Left renal cortex interstitium (tissue), 4 donors: ENCODE data around the gene EPHB4. TPM values are rescaled to one million over a fixed set of nuclear protein-coding genes. Genes with fewer than 3 reads are reported as not detected.

Experiments
- DNase-seq, 4 donors: peaks; one replicate each; pipeline ENCODE4 v3.0.0-alpha.2; 2013; ENCODE audit warnings: low read depth in 4 of 4, low spot score in 2 of 4, missing footprints in 1 of 4
- polyA plus RNA-seq, 4 donors: library from polyadenylated mRNA; unstranded; fragments of 120-200 nt; gene quantifications; one replicate each; pipeline ENCODE4 v1.2.1, GENCODE V29; 2013; ENCODE audit not compliant: insufficient read length in 4 of 4

The EPHB4 gene
- polyA plus RNA-seq, result 10 to 100 TPM; 83.9 to 98.8 (median 90.8) TPM

GRCh38 chr7:100827330-100828226 lies at the start of gene EPHB4:
Gene EPHB4 (minus strand): TSS chr7:100827523. CDS start chr7:100827030, 493 bp downstream.
- DNase-seq, result peak in 3 of 4 donors; percentile 77 to 89 (median 87)

- no peak for DNase-seq
Observed at GRCh38 chr7:100875356-100875751, 48.0 kb upstream of the EPHB4 start.

- peak; percentile 96 to 98 (median 97) for DNase-seq
Observed at GRCh38 chr7:100874577-100875355, 47.4 kb upstream of the EPHB4 start, which contains the start of gene SRRT. Gene SRRT (plus strand): TSS chr7:100875103. CDS start chr7:100875591, 488 bp downstream.

- no peak for DNase-seq
Observed at GRCh38 chr7:100874300-100874576, 46.9 kb upstream of the EPHB4 start.

GRCh38 chr7:100873599-100874299 lies 46.4 kb upstream of the EPHB4 start:
- DNase-seq, result no peak

GRCh38 chr7:100867776-100868485 lies 40.6 kb upstream of the EPHB4 start:
- DNase-seq, result no peak

- peak in 3 of 4 donors; percentile 85 to 92 (median 88) for DNase-seq
Observed at GRCh38 chr7:100867040-100867775, 39.9 kb upstream of the EPHB4 start, which contains the start of gene TRIP6. Gene TRIP6 (plus strand): TSS chr7:100867387. CDS start chr7:100867498, 111 bp downstream.

GRCh38 chr7:100866729-100867039 lies 39.4 kb upstream of the EPHB4 start:
- DNase-seq, result no peak

GRCh38 chr7:100865938-100866728 lies 38.8 kb upstream of the EPHB4 start:
- no peak for DNase-seq

GRCh38 chr7:100865372-100865911 lies 38.1 kb upstream of the EPHB4 start:
- DNase-seq, result no peak

- DNase-seq, result no peak
Observed at GRCh38 chr7:100864263-100864845, 37.0 kb upstream of the EPHB4 start.

- no peak for DNase-seq
Observed at GRCh38 chr7:100863406-100863950, 36.2 kb upstream of the EPHB4 start.

- no peak for DNase-seq
Observed at GRCh38 chr7:100861616-100861985, 34.3 kb upstream of the EPHB4 start.

GRCh38 chr7:100860702-100861615 lies 33.6 kb upstream of the EPHB4 start:
- DNase-seq, result no peak

GRCh38 chr7:100859856-100860255 lies 32.5 kb upstream of the EPHB4 start:
- no peak for DNase-seq

- DNase-seq, result no peak
Observed at GRCh38 chr7:100856871-100857282, 29.6 kb upstream of the EPHB4 start.

GRCh38 chr7:100855515-100855914 lies 28.2 kb upstream of the EPHB4 start:
- DNase-seq, result no peak
